Middle frontal gyrus (tissue), 1 donor: ENCODE measurements around the gene CTTNBP2.

Experiments used
- DNase-seq: peaks from one replicate; pipeline ENCODE4 v3.0.0-alpha.2; 2015; ENCODE audit warnings: low spot score; ENCODE audit errors: extremely low spot score

The CTTNBP2 gene

GRCh38 chr7:117690147-117690546, 183.1 kb downstream of the CTTNBP2 start:
- no peak for DNase-seq

- DNase-seq = no peak
These were observed 183.8 kb downstream of the CTTNBP2 start for GRCh38 chr7:117689406-117689805.

DNA sequence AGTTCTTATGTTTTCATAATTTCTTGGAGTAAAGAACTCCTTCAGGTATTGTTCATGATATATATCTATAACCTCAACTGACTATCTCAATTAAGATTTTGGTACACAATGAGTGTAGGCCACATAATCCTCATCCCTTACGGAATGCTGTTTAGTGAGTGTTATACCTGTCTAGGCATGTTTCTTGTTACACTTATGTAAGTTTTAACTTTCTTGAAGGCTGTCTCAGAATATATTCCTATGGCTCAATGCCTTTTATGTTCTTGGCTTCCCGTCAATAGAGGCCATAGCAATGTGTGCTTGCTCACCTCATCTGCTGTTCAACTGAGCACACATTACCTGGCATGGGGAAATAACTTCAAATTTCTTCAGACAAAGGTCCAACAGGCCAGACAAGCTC, 185.1 kb downstream of the CTTNBP2 start:
- no peak for DNase-seq

DNA sequence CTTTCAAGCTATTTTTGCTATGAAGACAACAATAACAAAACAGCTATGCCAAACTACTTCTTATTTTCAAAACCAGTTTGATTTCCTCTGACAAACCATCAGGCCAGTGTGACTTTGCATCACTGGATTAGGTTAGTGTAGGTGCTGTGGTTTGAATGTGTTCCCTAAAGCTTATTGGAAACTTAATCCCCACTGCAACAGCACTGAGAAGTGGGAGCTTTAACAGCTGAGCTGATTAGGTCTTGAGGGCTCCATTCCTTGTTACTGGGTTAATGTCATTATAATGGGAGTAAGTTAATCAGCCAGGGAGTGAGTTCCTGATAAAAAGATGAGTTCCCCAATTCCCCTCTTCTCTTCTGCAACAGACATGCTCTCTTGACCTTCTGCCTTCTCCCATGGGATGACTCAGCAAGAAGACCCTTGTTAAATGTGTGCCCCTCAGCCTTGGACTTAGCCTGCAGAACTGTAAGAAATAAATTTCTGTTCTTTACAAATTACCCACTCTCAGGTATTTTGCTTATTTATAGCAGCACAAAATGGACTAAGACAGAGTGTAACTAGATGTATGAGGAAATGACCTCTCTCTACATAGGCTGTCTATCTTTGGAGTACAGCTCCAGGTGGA, 186.8 kb downstream of the CTTNBP2 start:
- DNase-seq = no peak

DNA sequence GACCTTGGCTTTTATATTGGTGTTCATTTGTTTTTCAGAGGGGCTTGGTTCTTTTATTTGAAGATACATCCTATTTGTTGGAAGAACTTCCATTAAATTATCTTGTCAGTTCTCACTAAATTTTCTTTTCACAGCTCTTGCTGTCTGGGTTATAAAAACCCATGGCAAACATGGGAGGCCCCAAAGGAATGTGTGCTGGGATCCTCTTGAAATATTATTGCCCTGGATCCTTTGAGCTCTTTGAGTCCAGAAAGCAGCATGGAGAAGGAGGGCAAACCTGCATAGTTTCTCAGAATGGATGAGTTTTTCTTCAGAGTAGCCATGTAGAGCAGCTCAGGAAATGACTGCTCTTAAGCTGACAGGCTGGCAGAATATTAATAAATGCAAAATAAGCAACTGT, 187.4 kb downstream of the CTTNBP2 start:
- no peak for DNase-seq

DNA sequence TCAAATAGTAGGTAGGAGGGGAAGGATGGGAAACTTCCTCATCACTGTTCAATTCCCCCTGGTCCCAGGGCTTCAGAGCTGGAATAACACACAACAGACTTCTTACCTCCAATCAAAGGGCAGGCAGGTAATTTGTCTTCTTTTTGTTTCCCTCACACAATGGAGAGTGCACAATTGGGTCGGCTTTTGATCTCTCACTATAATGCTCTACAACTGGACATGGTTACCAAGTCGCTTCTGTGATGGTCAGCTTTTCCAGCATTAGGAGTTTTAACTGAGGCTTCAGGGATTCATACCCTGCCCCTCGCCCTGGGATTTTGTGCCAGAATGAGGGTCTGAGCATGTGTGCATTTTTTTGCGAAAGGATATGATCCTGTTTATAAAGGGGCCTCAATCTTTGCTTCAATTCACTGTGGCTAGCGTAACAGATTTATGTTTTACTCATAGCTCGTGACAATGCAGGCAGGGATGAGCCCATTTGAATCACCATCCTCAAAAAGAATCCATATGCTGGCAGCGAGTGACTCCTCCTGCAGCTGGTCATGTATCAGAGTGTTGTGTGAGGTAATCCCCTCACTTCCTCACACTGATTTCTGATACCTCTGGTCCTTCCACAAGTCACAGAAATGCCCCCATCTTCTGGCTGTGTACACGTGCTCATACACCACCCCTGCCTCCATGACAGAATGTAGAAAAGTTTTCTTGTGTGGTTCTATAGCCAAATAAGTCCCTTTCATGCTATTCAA, 189.6 kb downstream of the CTTNBP2 start:
- no peak for DNase-seq

DNA sequence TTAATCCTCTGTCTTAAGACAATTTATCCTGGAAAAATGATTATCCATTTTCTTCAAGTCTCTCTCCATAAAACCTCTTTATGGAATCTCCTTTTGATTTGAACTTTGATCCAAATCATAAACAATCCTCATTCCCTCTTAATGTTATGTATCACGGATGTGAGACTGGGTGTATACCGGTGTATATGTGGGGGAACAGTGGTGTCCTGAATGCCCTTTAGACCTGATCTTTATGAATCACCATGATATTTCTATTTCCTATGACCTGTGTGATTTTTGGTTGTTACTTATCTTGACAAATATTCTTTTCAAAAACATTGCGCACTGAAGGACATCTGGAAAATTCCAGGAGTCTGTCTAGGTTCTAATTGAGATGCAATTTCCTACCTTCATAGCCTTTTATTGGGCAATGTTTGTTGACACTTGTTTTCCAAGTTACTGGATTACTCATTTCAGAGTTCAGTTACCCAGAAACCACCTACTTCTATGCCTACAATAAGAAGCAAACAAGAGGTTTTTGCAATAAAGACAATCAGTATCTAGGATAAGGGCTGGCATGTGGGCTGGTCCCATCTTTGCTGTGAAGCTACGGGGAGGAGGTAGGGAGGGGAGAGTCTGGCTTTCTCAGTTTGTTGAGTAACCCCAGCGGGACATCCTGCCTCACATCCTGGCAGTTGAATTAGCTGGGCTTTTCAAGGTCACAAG, 190.4 kb downstream of the CTTNBP2 start:
- no peak for DNase-seq

- no peak for DNase-seq
These were observed 194.1 kb downstream of the CTTNBP2 start for GRCh38 chr7:117679120-117679519.

DNA sequence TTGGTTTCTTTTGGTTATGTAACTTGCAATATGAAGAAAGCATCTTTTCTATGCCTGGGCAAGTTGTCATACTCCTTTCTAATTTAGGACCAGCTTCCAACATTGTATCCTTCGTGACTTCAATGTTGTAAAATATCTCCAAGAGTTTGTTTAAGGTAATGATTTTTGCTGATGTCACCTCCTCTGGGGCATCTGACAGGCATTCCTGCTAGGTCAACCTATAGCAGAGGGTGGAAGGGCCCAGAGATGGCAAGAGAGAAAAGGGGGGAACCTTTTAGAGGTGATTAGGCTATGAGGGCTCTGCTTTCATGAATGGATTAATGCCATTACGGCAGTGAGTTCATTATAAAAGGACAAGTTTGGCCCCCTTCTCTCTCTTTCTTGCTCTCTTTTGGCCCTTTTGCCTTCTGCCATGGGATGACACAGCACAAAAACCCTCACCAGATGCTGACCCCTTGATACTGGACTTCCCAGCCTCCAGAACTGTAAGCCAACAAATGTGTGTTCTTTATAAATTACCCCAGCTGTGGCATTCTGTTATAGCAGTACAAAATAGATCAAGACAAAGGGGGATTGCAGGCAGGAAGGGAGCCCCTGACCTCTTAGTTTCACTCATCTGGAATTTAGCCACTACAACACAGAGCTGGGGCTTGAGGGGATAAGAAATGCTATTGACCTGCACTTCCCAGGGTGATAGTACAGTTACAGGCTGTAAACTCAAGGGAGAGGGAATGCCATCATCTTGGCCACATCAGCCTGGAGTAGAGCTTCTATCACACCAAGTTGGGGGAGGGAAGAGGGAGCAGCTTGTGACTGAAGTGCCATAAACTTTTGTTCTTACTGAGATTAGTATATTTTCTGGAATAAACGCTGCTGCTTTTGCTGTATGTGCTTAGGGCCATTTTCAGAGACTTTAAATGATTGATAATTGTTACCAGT, 197.5 kb downstream of the CTTNBP2 start:
- DNase-seq = no peak

GRCh38 chr7:117674617-117675016, 198.6 kb downstream of the CTTNBP2 start:
- no peak for DNase-seq

- DNase-seq = peak; percentile 36
These were observed 199.4 kb downstream of the CTTNBP2 start for GRCh38 chr7:117673839-117674238.

GRCh38 chr7:117673367-117673766, 199.9 kb downstream of the CTTNBP2 start:
- peak; percentile 56 for DNase-seq

GRCh38 chr7:117672453-117672852, 200.8 kb downstream of the CTTNBP2 start:
- DNase-seq = no peak

GRCh38 chr7:117669818-117670217, 203.4 kb downstream of the CTTNBP2 start:
- DNase-seq = no peak

GRCh38 chr7:117667456-117667855, 205.8 kb downstream of the CTTNBP2 start:
- no peak for DNase-seq

DNA sequence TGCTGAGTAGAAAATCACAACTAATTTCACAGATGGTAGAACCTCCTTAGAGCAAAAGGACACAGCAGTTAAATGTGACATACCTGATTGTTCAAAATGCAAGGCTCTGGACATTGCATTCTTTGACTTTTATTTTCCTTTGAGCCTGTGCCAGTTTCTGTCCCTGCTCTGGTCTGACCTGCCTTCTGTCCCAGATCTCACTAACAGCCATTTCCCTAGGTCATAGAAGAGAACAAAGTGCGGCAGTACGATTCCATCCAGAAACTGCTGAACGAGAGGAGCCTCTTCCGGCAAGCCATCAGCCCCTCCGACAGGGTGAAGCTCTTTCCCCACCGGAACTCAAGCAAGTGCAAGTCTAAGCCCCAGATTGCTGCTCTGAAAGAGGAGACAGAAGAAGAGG, 206.6 kb downstream of the CTTNBP2 start:
- DNase-seq = no peak

GRCh38 chr7:117666031-117666430, 207.2 kb downstream of the CTTNBP2 start:
- no peak for DNase-seq

DNA sequence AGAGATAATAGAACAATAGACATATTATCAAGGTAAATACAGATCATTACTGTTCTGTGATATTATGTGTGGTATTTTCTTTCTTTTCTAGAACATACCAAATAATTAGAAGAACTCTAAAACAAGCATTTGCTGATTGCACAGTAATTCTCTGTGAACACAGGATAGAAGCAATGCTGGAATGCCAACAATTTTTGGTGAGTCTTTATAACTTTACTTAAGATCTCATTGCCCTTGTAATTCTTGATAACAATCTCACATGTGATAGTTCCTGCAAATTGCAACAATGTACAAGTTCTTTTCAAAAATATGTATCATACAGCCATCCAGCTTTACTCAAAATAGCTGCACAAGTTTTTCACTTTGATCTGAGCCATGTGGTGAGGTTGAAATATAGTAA, 207.9 kb downstream of the CTTNBP2 start:
- DNase-seq = no peak

DNA sequence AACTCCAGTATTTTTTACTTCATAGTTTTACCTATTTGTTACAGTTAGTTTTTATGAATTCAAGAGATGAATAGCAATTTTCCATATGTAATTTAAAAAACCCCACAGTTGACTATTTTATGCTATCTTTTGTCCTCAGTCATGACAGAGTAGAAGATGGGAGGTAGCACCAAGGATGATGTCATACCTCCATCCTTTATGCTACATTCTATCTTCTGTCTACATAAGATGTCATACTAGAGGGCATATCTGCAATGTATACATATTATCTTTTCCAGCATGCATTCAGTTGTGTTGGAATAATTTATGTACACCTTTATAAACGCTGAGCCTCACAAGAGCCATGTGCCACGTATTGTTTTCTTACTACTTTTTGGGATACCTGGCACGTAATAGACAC, 209.2 kb downstream of the CTTNBP2 start:
- no peak for DNase-seq

DNA sequence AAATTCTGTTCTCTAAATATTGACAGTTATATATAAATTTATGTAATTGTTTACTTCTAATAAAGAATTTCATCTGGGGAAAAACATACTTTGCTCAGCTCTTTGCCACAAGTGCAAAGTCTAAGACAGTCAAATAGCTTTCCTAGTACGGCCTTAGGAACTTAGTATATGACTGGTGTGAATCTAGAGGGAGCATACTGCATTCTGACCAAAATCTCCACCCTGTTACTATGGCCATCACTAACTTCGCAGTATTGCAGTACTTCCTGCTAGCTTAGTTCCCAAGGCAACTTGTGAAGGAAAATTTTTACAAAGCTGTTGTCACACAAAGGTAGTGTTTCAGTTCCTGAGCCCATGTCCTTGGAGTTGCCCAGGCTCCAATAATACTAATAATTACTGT, 211.9 kb downstream of the CTTNBP2 start:
- no peak for DNase-seq
